Caco-2 (cell line): Measurements from ENCODE around the gene TSHZ2. TPM values are rescaled to one million over a fixed set of nuclear protein-coding genes. Genes with fewer than 3 reads are reported as not detected.

Experiments used
- BruUV-seq: library from RNA; stranded (reverse); fragments of 400-500 nt; replicated peaks from 2 replicates; lab custom pipeline; 2021; lab: Mats Ljungman, UMichigan
- CTCF ChIA-PET: fragments of 300-600 bp; sonication (Branson Sonifier 250); formaldehyde crosslinking; loops from one replicate; lab custom pipeline; 2022; ENCODE audit warnings: antibody characterized with exemption; lab: Charles Lee
- POLR2A ChIA-PET: fragments of 300-600 bp; sonication (Branson Sonifier 250); formaldehyde crosslinking; loops from one replicate; lab custom pipeline; 2022; ENCODE audit warnings: antibody characterized with exemption; lab: Charles Lee
- DNase-seq, 2 experiments: peaks; one replicate each; pipeline versions ENCODE4 v3.0.0 to v3.0.0-alpha.2; 2020 to 2022
- H3K27me3 ChIP-seq: replicated peaks from 2 replicates; pipeline ENCODE4 v1.6.0; 2011; ENCODE audit warnings: low read length; ENCODE audit not compliant: control insufficient read depth, insufficient read depth
- H3K36me3 ChIP-seq: 2 replicates; pipeline ENCODE4 v1.5.1; 2011; ENCODE audit warnings: low read length; ENCODE audit not compliant: control insufficient read depth, insufficient read depth
- H3K4me1 ChIP-seq: fragments of 250-450 bp; sonication (Bioruptor Pico); 2 replicates; pipeline ENCODE4 v1.5.1; 2020; ENCODE audit warnings: mild to moderate bottlenecking
- H3K4me3 ChIP-seq: 2 replicates; pipeline ENCODE4 v1.5.1; 2011; ENCODE audit warnings: low read depth, mild to moderate bottlenecking, control low read depth, low read length
- H3K9me3 ChIP-seq: fragments of 250-450 bp; sonication (Bioruptor Pico); 2 replicates; pipeline ENCODE4 v1.5.1; 2020; ENCODE audit warnings: mild to moderate bottlenecking, moderate library complexity
- H3K27ac Mint-ChIP-seq: one replicate; pipeline ENCODE4 v1.8.0; 2022; ENCODE audit warnings: mixed read lengths; ENCODE audit not compliant: unreplicated experiment
- H3K27me3 Mint-ChIP-seq: one replicate; pipeline ENCODE4 v1.8.0; 2022; ENCODE audit warnings: mixed read lengths; ENCODE audit not compliant: insufficient read depth, unreplicated experiment
- H3K36me3 Mint-ChIP-seq: one replicate; pipeline ENCODE4 v1.8.0; 2022; ENCODE audit warnings: mild to moderate bottlenecking, mixed read lengths; ENCODE audit not compliant: insufficient read depth, unreplicated experiment
- H3K4me1 Mint-ChIP-seq: one replicate; pipeline ENCODE4 v1.8.0; 2022; ENCODE audit warnings: low read depth, mixed read lengths; ENCODE audit not compliant: unreplicated experiment
- H3K4me3 Mint-ChIP-seq: one replicate; pipeline ENCODE4 v1.8.0; 2022; ENCODE audit warnings: mild to moderate bottlenecking, moderate library complexity, mixed read lengths; ENCODE audit not compliant: unreplicated experiment
- H3K9me3 Mint-ChIP-seq: one replicate; pipeline ENCODE4 v1.8.0; 2022; ENCODE audit warnings: mixed read lengths; ENCODE audit not compliant: unreplicated experiment
- intact Hi-C: fragments of 100-400 bp; cut with micrococcal nuclease; formaldehyde crosslinking; loops from one replicate; pipeline ENCODE4 v1.10.0; 2022; ENCODE audit not compliant: unreplicated experiment
- total RNA-seq: library from RNA; stranded (reverse); gene quantifications from 2 replicates; pipeline ENCODE4 v1.2.3, GENCODE V29; 2022
- TF ChIP-seq, protein P1 (sequence below), 2 experiments: fragments of 200-600 bp in 1 of 2; IDR thresholded peaks; 1 replicate in 1 of 2; 2 replicates in 1 of 2; pipeline versions ENCODE4 v1.5.1 to v1.8.0; 2011 to 2022; ENCODE audit warnings: antibody characterized with exemption in 1 of 2, control low read depth in 1 of 2, inconsistent platforms in 1 of 2, low read depth in 1 of 2, low read length in 1 of 2, mild to moderate bottlenecking in 1 of 2, moderate library complexity in 1 of 2; ENCODE audit not compliant: insufficient read depth in 1 of 2, severe bottlenecking in 1 of 2, unreplicated experiment in 1 of 2

Gene TSHZ2
- total RNA-seq, 1 experiment from 2014 or later, result 0.07 TPM

DNA sequence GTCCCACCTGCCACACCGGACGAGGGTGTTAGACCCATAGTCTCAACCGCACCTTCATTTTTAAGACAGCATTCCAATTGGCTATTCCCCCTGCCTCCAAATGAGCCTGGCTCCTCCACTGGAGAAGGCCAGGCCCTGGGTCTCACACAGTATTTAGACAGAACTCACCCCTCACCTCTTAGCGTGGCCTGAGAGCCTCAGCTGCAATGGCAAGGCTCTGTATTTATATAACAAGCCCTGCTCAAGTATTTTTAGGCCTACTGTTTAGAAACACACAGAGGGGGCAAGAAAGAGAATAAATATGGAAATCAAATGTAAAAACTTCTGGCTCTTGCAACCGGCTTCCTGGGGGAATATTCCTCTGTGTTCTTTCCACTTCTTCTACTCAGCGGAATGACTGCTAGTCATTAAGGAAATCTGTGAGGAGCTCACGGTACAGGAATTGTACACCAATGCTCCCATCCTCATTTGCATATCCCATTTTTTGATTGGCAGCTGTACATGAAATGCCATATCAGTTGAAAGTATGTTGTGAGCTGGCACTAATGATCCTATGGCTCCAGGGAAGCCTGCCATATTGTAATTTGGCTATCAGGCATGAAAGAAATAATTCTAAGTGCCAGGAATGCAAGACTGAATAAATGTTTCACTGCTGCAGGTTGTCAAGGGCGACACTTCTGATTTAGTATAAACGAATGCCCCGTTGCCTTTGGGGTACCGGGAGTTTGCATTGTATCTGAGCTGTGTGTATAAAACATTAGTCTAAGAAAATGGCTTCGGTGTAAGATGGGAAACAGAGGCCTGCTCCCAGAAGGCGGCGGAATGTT lies 414.0 kb downstream of the TSHZ2 start:
- ChIA-PET CTCF (no interaction called here), POLR2A (no interaction called here)
- no peaks in the 10 kb centered on the region for H3K9me3 Mint-ChIP-seq
- peaks cover 7% of the 10 kb centered on the region for H3K27me3 Mint-ChIP-seq
- TF ChIP-seq, protein P1, sequence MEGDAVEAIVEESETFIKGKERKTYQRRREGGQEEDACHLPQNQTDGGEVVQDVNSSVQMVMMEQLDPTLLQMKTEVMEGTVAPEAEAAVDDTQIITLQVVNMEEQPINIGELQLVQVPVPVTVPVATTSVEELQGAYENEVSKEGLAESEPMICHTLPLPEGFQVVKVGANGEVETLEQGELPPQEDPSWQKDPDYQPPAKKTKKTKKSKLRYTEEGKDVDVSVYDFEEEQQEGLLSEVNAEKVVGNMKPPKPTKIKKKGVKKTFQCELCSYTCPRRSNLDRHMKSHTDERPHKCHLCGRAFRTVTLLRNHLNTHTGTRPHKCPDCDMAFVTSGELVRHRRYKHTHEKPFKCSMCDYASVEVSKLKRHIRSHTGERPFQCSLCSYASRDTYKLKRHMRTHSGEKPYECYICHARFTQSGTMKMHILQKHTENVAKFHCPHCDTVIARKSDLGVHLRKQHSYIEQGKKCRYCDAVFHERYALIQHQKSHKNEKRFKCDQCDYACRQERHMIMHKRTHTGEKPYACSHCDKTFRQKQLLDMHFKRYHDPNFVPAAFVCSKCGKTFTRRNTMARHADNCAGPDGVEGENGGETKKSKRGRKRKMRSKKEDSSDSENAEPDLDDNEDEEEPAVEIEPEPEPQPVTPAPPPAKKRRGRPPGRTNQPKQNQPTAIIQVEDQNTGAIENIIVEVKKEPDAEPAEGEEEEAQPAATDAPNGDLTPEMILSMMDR (IDR thresholded peaks at IDR 0.05; ENCODE audit: insufficient read depth in 1 of 2, low read depth in 1 of 2, low read length in 1 of 2, severe bottlenecking in 1 of 2, unreplicated experiment in 1 of 2), result no peak
- H3K27ac Mint-ChIP-seq, result no peak overlapping the region
- Histone ChIP-seq H3K27me3 (no peaks in the 10 kb centered on the region; the same call in 1 of the 2 replicates), H3K36me3 (no peaks in the 10 kb centered on the region), H3K4me1 (no peaks in the 10 kb centered on the region), H3K9me3 (no peaks in the 10 kb centered on the region), H3K4me3 (no peak overlapping the region)
- no TSS peak for BruUV-seq
- no peaks in the 10 kb centered on the region for H3K36me3 Mint-ChIP-seq
- no peaks in the 10 kb centered on the region for H3K4me1 Mint-ChIP-seq
- no peak for DNase-seq
- intact Hi-C loops, result no loop called here
- no peak overlapping the region for H3K4me3 Mint-ChIP-seq

DNA sequence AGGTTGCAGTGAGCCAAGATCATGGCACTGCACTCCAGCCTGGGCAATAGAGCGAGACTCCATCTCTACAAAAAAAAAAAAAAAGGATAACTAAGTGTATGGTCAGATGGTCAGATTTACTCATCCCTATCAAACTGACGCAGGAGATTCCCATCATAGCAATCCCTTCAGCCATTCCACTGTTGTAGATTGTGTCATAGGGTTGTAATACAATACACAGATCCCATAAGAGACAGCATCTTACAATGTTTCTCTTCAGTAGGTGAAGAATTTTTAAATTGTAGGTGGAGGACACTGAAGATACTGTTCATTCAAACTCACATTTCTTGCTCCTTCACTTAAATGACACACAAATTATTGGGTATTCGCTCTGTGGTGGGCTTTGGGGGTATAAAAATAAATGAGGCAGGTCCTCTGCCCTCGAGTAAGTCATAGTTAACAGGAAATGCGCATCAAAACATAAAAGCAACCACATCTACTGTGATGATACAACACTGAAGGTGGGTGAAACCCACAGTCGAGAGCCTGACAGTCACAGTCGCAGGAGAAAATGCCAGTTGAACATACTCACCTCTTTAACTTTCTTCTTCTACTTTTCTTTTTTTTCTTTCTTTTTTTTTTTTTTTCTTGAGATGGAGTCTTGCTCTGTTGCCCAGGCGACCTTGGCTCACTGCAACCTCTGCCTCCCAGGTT lies 416.0 kb downstream of the TSHZ2 start:
- no peak overlapping the region for H3K4me3 Mint-ChIP-seq
- no peaks in the 10 kb centered on the region for H3K36me3 Mint-ChIP-seq
- no peak overlapping the region for H3K4me3 ChIP-seq
- H3K4me1 ChIP-seq, result no peaks in the 10 kb centered on the region
- no peaks in the 10 kb centered on the region for H3K27me3 ChIP-seq
- no peaks in the 10 kb centered on the region for H3K9me3 Mint-ChIP-seq
- no peaks in the 10 kb centered on the region for H3K9me3 ChIP-seq
- H3K27ac Mint-ChIP-seq, result no peak overlapping the region
- CTCF ChIA-PET, result no interaction called here
- intact Hi-C loops, result no loop called here
- BruUV-seq, result no TSS peak
- no peaks in the 10 kb centered on the region for H3K36me3 ChIP-seq
- POLR2A ChIA-PET, result no interaction called here
- DNase-seq, result no peak
- H3K4me1 Mint-ChIP-seq, result no peaks in the 10 kb centered on the region
- TF ChIP-seq, protein P1 (IDR thresholded peaks at IDR 0.05; ENCODE audit: insufficient read depth in 1 of 2, low read depth in 1 of 2, low read length in 1 of 2, severe bottlenecking in 1 of 2, unreplicated experiment in 1 of 2), result no peak
- peaks cover 5% of the 10 kb centered on the region for H3K27me3 Mint-ChIP-seq

DNA sequence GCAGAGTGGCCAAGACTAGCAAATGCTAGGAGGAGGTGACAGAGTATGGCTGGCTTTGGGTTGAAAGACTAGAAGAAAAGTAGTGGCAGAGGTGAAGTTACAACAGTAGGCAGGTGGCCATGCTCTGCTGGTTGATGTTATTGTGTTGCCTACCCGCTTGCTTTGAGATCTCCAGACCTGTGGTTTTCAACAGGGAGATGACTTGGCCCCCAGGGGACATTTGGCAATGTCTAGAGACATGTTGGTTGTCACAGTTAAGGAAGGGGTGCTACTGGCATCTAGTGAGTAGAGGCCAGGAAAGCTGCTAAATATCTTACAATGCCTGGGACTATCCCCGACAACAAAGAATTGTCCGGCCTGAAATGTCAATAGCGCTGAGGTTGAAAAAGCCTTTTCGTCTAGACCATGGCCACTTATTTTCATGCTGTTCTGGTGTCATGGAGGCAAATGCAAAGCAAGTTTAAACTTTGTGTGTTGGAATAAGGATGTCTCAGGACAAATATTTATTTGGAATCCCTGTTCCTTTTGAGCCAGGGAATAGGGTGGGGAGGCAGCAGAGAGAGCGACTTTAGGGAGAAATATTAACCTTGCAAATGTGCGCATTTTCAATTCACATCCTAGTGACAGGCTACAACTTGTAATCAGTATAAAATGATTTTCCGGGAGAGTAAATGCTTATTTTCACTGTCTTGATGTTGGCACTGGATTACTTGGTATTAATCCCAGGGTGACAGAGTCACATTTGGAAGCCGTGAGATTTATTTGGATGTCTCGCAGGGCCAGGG lies 417.6 kb downstream of the TSHZ2 start:
- H3K4me1 ChIP-seq, result no peaks in the 10 kb centered on the region
- no peaks in the 10 kb centered on the region for H3K9me3 ChIP-seq
- BruUV-seq, result no TSS peak
- H3K36me3 Mint-ChIP-seq, result no peaks in the 10 kb centered on the region
- no peak overlapping the region for H3K27ac Mint-ChIP-seq
- H3K27me3 Mint-ChIP-seq, result peaks cover 6% of the 10 kb centered on the region
- ChIA-PET CTCF (no interaction called here), POLR2A (no interaction called here)
- intact Hi-C loops, result no loop called here
- H3K36me3 ChIP-seq, result no peaks in the 10 kb centered on the region
- H3K4me3 ChIP-seq, result no peak overlapping the region
- H3K27me3 ChIP-seq, result no peaks in the 10 kb centered on the region
- no peak overlapping the region for H3K4me3 Mint-ChIP-seq
- H3K4me1 Mint-ChIP-seq, result peaks cover 2% of the 10 kb centered on the region
- DNase-seq, result no peak
- no peaks in the 10 kb centered on the region for H3K9me3 Mint-ChIP-seq
- TF ChIP-seq, protein P1 (IDR thresholded peaks at IDR 0.05; ENCODE audit: insufficient read depth in 1 of 2, low read depth in 1 of 2, low read length in 1 of 2, severe bottlenecking in 1 of 2, unreplicated experiment in 1 of 2), result no peak
